K562 (cell line): Measurements from ENCODE around the gene SH3PXD2B. TPM values are rescaled to one million over a fixed set of nuclear protein-coding genes. Genes with fewer than 3 reads are reported as not detected.
A peak's percentile ranks its signal among the peaks of the same experiment; 100 is the strongest.

ENCODE experiments used
- IRF9 ChIP-seq: fragments of 450-650 bp; IDR thresholded peaks from 2 replicates; pipeline ENCODE4 v1.6.1; 2016; ENCODE audit warnings: missing biosample characterization, missing genetic modification characterization
- JUN ChIP-seq, 2 experiments: sonication (generic) in 1 of 2; formaldehyde crosslinking in 1 of 2; IDR thresholded peaks; 2 replicates each; pipeline versions ENCODE4 v1.6.1 to v1.8.0; 2012 to 2022; ENCODE audit warnings: borderline replicate concordance in 2 of 2, mild to moderate bottlenecking in 2 of 2, improper control_type of control experiment in 1 of 2, low read depth in 1 of 2, low read length in 1 of 2, missing genetic modification reagents in 1 of 2
- KAT8 ChIP-seq: fragments of 450-650 bp; IDR thresholded peaks from 2 replicates; pipeline ENCODE4 v1.6.1; 2016; ENCODE audit warnings: low read depth, mild to moderate bottlenecking
- NFATC3 ChIP-seq: fragments of 450-650 bp; IDR thresholded peaks from 2 replicates; pipeline ENCODE4 v1.6.1; 2017; ENCODE audit warnings: mild to moderate bottlenecking
- THRA ChIP-seq: fragments of 450-650 bp; IDR thresholded peaks from 2 replicates; pipeline ENCODE4 v1.6.1; 2017; ENCODE audit warnings: mild to moderate bottlenecking, moderate library complexity
- TSHZ1 ChIP-seq: fragments of 250-450 bp; sonication (Bioruptor Pico); IDR thresholded peaks from 2 replicates; pipeline ENCODE4 v1.4.0; 2020; ENCODE audit warnings: mild to moderate bottlenecking, moderate library complexity
- ZBTB8A ChIP-seq: fragments of 450-650 bp; IDR thresholded peaks from 2 replicates; pipeline ENCODE4 v1.6.1; 2018; ENCODE audit warnings: mild to moderate bottlenecking, moderate library complexity; ENCODE audit not compliant: partially characterized antibody
- ZNF253 ChIP-seq: fragments of 250-450 bp; sonication (Bioruptor Pico); conservative IDR thresholded peaks from 2 replicates; pipeline ENCODE4 v1.6.1; 2021; ENCODE audit warnings: mild to moderate bottlenecking
- ZNF639 ChIP-seq, 2 experiments: fragments of 200-800 bp in 1 of 2; sonication (Bioruptor generic) in 1 of 2; sonication (generic) in 1 of 2; formaldehyde crosslinking in 1 of 2; IDR thresholded peaks in 1 of 2; conservative IDR thresholded peaks in 1 of 2; 2 replicates each; pipeline versions ENCODE4 v1.5.0 to v1.6.1; 2016 to 2020; ENCODE audit warnings: missing compliant biosample characterization in 1 of 2, missing genetic modification characterization in 1 of 2, missing genetic modification reagents in 1 of 2
- polyA plus RNA-seq, 8 experiments: library from polyadenylated mRNA; depleted of rRNA in 4 of 8; stranded (reverse) in 5 of 8; unstranded in 3 of 8; fragments of >200 nt; fragmentation: Nextera tagmentation in 2 of 8; fragmentation: Illumina TruSeq in 1 of 8; extraction: Ambion mirVana in 2 of 8; extraction: Trizol in 1 of 8; gene quantifications; 2 replicates each; pipeline versions ENCODE4 v1.2.1 to v1.2.3, GENCODE V29; 2011 to 2014; ENCODE audit warnings: inconsistent platforms in 1 of 8, missing spikeins in 1 of 8
- total RNA-seq, 7 experiments: library from RNA; depleted of rRNA in 6 of 7; stranded (reverse); fragments of >200 nt in 6 of 7; fragmentation: Illumina TruSeq in 2 of 7; extraction: Trizol in 2 of 7; gene quantifications; 2 replicates each; pipeline versions ENCODE4 v1.2.1 to v1.2.3, GENCODE V29; 2011 to 2021; ENCODE audit warnings: low replicate concordance in 1 of 7
- TF ChIP-seq, protein P1 (sequence below), 2 experiments: fragments of 450-650 bp in 1 of 2; sonication (generic) in 1 of 2; formaldehyde crosslinking; conservative IDR thresholded peaks; 2 replicates each; pipeline versions ENCODE4 v1.4.0 to v1.8.1; 2020 to 2022; ENCODE audit warnings: mild to moderate bottlenecking in 1 of 2, missing genetic modification reagents in 1 of 2
- TF ChIP-seq, protein P2 (sequence below): sonication (generic); formaldehyde crosslinking; IDR thresholded peaks from 2 replicates; pipeline ENCODE4 v1.8.0; 2023; ENCODE audit warnings: missing genetic modification reagents, mild to moderate bottlenecking, borderline replicate concordance

The SH3PXD2B gene
- total and polyA plus RNA-seq, 9 of the 15 experiments (the other 6 are each of a cell fraction or from before 2014, with no cell fraction given): 0.04 to 0.66 (median 0.19) TPM

GRCh38 chr5:172479034-172479783, 24.9 kb upstream of the SH3PXD2B start (continued):
- TF ChIP-seq ZNF253 (no peak), KAT8 (no peak), NFATC3 (no peak), JUN (IDR thresholded peaks at IDR 0.05; ENCODE audit: borderline replicate concordance, low read depth, low read length) (0 out of 2 replicates have a peak, but pooled peaks have one; percentile 5), JUN (CRISPR knock-in tag; IDR thresholded peaks at IDR 0.05; ENCODE audit: borderline replicate concordance) (no peak), ZNF639 (CRISPR knock-in tag; conservative IDR thresholded peaks at IDR 0.05 in 1 of 2, IDR thresholded peaks at IDR 0.05 in 1 of 2) (no peak), THRA (no peak), ZBTB8A (no peak), TSHZ1 (CRISPR knock-in tag) (no peak), IRF9 (no peak)
- TF ChIP-seq, protein P1, sequence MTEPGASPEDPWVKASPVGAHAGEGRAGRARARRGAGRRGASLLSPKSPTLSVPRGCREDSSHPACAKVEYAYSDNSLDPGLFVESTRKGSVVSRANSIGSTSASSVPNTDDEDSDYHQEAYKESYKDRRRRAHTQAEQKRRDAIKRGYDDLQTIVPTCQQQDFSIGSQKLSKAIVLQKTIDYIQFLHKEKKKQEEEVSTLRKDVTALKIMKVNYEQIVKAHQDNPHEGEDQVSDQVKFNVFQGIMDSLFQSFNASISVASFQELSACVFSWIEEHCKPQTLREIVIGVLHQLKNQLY (CRISPR knock-in tag; conservative IDR thresholded peaks at IDR 0.05): no peak
- TF ChIP-seq, protein P2, sequence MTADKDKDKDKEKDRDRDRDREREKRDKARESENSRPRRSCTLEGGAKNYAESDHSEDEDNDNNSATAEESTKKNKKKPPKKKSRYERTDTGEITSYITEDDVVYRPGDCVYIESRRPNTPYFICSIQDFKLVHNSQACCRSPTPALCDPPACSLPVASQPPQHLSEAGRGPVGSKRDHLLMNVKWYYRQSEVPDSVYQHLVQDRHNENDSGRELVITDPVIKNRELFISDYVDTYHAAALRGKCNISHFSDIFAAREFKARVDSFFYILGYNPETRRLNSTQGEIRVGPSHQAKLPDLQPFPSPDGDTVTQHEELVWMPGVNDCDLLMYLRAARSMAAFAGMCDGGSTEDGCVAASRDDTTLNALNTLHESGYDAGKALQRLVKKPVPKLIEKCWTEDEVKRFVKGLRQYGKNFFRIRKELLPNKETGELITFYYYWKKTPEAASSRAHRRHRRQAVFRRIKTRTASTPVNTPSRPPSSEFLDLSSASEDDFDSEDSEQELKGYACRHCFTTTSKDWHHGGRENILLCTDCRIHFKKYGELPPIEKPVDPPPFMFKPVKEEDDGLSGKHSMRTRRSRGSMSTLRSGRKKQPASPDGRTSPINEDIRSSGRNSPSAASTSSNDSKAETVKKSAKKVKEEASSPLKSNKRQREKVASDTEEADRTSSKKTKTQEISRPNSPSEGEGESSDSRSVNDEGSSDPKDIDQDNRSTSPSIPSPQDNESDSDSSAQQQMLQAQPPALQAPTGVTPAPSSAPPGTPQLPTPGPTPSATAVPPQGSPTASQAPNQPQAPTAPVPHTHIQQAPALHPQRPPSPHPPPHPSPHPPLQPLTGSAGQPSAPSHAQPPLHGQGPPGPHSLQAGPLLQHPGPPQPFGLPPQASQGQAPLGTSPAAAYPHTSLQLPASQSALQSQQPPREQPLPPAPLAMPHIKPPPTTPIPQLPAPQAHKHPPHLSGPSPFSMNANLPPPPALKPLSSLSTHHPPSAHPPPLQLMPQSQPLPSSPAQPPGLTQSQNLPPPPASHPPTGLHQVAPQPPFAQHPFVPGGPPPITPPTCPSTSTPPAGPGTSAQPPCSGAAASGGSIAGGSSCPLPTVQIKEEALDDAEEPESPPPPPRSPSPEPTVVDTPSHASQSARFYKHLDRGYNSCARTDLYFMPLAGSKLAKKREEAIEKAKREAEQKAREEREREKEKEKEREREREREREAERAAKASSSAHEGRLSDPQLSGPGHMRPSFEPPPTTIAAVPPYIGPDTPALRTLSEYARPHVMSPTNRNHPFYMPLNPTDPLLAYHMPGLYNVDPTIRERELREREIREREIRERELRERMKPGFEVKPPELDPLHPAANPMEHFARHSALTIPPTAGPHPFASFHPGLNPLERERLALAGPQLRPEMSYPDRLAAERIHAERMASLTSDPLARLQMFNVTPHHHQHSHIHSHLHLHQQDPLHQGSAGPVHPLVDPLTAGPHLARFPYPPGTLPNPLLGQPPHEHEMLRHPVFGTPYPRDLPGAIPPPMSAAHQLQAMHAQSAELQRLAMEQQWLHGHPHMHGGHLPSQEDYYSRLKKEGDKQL (CRISPR knock-in tag): no peak
